GM19240 (cell line): ENCODE measurements around the gene TGFBR2.

Source experiments
- DNase-seq: peaks from one replicate; pipeline ENCODE4 v3.0.0; 2011; ENCODE audit warnings: low spot score; ENCODE audit not compliant: insufficient read length

TGFBR2 gene

GRCh38 chr3:30602946-30603345 lies 3.5 kb upstream of the TGFBR2 start:
- no peak for DNase-seq

- DNase-seq: no peak
Observed at GRCh38 chr3:30604093-30604492, 2.3 kb upstream of the TGFBR2 start.

DNA sequence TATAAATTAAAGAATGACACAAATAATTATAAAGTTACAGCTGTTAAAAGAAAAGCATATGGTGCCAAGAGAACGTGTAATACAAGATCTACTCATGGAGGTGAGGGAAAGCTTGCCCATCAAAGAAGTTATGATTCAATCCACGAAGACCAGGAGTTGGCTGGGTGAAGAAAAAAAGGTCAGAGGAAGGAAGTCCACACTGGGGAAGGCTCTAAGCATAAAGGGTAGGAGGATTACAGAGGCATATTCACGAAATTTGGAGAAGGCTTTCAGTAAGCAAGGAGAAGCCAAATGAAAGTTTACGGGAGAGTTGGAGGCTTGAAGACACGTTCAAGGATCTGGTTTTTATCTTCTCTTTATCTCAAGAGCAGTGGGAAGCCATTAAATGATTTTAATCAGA lies 1.8 kb upstream of the TGFBR2 start:
- DNase-seq: no peak

DNA sequence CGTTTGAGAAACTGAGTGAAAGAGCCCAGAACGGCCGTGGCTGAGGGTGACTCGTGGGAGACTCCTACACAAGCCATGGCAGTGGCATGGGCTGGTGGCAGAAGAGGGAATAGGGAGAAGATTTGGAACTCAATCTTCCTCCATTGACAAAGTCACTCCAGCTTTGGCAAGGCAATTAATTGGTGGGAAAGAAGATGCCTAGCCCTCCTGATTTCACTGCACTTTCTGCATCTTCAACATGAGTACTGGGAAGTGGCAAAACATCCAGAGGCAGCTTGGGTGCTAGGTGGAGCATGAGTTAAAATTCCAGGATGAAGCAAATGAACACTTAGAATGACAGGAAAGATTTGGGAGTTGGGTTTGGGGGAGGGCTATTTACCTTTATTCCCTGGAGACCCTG lies 1.4 kb upstream of the TGFBR2 start:
- no peak for DNase-seq

DNA sequence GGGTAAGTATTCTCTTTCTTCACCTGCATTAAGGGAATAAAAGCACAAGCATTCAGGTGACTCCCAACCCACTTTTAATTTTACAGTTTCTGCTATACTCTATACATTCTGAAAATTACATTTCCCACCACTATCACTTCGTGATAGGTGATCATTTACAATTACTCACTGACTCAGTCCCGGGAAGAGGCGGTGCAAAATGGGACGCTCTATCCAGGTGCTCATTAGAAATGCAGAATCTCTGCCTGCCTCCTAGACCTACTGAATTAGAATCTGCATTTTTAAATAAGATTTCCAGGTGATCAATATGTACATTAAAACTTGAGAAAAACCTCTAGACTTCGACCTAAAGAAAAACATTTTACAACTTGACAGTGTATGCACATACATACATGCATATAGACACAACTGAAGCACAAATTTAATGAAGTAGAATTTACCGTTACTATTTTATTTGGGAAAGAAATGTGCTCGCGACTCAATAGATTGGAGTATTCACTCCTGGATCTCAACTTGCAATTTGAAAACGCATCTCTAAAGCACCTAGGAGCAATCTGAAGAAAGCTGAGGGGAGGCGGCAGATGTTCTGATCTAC lies 598 bp upstream of the TGFBR2 start:
- no peak for DNase-seq

DNA sequence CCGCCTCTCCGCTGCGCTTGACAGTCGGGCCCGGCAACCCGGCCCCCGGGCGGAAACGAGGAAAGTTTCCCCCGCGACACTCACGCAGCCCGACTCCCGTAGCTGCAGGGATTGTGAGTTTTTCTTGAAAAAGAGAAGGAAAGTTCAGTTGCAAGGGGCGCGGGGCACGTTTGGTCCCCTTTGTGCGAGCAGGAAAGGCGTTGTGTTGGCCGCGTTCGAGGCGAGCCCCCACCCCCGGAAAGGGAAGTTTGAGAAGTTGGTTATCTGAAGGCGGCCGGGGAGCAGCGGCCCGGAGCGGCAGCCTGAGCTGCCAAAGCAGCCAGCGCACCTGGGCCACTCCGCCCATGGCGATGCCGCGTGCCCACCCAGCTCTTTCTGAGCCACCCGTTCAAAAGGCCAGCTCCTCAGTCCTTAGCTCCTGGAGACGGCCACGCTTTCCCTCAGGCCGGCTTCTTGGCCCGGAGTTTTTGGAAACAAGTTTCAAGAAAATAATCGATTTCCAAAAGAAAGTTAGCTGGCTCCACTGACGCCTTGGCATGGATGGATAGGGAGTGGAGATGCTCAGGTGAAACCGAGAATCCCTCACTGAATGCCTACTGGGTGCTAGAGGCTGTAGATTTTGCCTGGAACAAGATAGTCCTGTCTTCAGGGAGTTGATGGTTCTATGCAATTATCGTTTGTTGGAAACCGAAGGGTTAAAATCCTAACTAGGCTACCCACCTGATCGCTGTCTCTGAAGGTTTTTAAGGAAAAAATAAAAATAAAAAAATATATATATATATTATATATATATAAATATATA lies 832 bp downstream of the TGFBR2 start:
- no peak for DNase-seq

DNA sequence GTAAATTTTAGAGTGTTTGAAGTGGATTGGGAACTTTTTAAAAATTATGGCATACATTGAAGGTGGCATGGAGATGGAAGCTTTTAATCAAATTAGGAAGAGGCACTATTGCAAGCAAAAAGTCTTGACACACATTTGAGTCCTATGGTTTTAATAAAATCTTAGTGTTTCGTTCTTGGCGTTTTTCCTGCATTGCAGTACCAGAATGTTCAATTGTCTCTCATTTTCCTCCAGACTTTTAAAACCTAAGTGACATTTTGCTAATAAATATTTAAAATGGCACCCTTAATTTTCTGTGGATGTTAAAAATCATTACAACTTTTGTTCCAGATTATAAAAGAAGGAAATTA lies 2.2 kb downstream of the TGFBR2 start:
- DNase-seq: no peak

- no peak for DNase-seq
Observed at GRCh38 chr3:30609930-30610701, 3.7 kb downstream of the TGFBR2 start.

GRCh38 chr3:30610702-30611368 lies 4.4 kb downstream of the TGFBR2 start:
- no peak for DNase-seq

GRCh38 chr3:30611613-30612436 lies 5.4 kb downstream of the TGFBR2 start:
- no peak for DNase-seq

GRCh38 chr3:30612437-30613132 lies 6.2 kb downstream of the TGFBR2 start:
- no peak for DNase-seq

DNA sequence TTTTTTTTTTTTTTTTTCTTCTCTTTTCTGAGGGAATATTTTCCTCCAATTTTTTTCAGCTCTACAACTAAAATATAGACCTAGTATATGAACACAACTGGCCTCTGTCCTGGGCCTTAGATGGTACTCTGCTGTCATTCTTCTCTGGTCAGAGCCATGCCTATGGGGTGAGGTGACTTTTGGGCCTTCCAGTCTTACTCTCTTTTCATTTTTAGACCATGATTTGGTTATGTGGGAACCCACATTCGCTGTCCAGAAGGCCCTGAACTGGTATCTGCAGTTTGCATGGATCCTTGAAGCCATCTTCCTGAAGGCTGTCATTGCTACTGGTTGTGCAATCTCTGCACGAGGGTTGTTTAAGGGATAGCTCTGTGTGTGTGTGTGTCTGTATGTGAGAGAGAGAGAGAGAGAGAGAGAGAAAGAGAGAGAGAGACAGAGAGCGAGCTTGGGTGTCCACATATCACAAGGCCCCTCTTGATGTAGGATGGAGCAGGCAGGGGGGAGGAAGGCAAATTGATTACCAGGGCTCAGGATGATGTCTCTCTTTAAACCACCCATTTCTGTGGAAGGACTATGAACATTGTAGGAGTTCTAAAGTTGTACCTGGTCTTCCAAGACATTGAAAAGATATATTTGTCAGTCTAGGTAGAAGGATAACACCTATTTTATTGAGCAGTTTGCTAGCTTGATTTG lies 6.9 kb downstream of the TGFBR2 start:
- DNase-seq: no peak

DNA sequence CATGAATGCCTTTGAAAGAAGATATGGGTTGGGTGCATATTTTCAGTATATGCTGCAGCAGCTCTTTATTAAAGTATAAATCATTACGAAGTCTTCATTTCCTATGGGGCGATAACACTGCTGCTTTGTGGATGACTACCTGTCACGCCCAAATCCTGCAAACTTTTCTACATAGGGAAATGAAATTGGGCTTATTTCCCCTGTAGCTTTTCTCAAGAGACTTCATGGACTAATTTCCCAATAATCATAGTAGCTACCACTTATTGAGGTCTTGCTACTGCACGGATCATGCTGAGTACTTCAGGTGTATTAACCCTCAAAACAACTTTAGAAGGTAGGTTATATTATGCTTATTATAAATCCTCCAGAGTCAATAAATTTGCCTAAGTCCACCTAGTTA lies 8.0 kb downstream of the TGFBR2 start:
- no peak for DNase-seq

- no peak for DNase-seq
Observed at GRCh38 chr3:30614943-30615342, 8.5 kb downstream of the TGFBR2 start.

GRCh38 chr3:30615615-30616346 lies 9.4 kb downstream of the TGFBR2 start:
- no peak for DNase-seq

DNA sequence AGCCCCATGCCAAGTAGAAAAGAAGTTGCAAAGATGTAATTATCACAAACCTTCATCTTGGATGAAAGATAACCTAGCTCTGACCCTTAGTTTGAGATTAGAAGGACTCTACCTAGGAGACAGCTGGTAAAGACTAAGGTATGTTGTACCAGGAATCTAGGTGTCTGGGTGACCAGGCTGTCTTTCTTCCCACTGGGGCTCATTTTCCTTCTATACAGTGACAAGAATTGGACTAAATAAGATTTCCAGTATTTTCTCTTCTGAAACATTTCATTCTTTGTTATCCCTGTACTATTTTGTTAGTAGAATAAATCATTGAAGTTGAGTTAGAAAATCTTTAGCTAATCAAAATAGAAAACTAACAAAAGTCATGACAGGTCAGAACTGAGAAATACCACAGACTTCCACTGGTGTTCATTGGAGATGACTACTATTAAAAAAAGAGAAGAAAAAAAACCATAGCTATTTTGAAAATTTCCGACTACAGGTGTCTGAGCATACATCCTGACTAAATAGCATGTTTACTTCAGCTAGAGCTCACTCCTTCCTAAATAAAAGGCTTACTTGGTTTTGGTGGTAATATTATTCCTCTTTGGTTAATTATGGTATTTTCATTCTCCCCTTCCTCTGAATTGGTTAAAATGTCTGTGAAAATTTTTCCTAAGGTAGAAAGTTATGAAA lies 10.1 kb downstream of the TGFBR2 start:
- DNase-seq: no peak

DNA sequence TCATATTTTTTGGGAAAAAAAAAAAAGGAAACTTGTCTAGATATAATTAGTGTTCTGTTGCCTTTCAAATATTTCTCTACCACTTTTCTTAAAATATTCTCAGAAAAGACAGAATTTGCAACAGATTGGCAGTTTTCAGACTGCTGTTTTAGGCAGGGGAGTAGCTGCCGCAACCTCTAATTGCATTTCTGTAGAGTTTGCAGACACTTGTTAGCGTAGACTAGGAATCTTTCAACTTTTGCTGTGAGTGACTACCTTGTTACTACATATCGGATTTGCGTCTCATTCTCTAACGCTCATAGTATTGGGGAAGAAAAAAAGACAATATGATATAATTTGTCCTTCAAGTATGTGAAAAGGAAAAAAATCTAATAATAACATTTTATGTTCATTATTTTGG lies 10.7 kb downstream of the TGFBR2 start:
- no peak for DNase-seq

- no peak for DNase-seq
Observed at GRCh38 chr3:30617653-30618052, 11.3 kb downstream of the TGFBR2 start.

- DNase-seq: no peak
Observed at GRCh38 chr3:30618526-30618925, 12.1 kb downstream of the TGFBR2 start.
